ENCODE results near the gene AMN. TPM values are rescaled to one million over a fixed set of nuclear protein-coding genes. Genes with fewer than 3 reads are reported as not detected.

Gene AMN
- total RNA-seq, 2 experiments from 2014 or later, result 2.6 to 2.8 TPM

- H3K27ac ChIP-seq (ENCODE audit: low read depth in 1 of 2, low read length in 2 of 2), result peak overlapping the region; percentile 29 to 38
- Mint-ChIP-seq H3K9me3 (no peaks in the 10 kb centered on the region), H3K36me3 (ENCODE audit: low read depth) (peaks cover 64% of the 10 kb centered on the region), H3K27me3 (no peaks in the 10 kb centered on the region), H3K4me3 (peak overlapping the region; percentile 18), H3K4me1 (ENCODE audit: low read depth) (peaks cover 11% of the 10 kb centered on the region), H3K27ac (peak overlapping the region; percentile 82)
- POLR2A ChIA-PET, result interaction anchor here (1.7 kb wide), 1 partner anchor 48 kb away, joined by 8 read pairs; no protein-coding TSS in a partner anchor
- peak in 6 of 14 experiments; percentile 16 to 37 (median 26) for DNase-seq
- CTCF ChIA-PET, result no interaction called here
- intact Hi-C loops (cut with DNase I, micrococcal nuclease), result loop anchor here in 1 of 2 experiments (1.0 kb wide), 2 partner anchors 45 to 126 kb away; no protein-coding TSS in a partner anchor
- no peaks in the 10 kb centered on the region for H3K9me3 ChIP-seq (ENCODE audit: control insufficient read depth in 1 of 2, insufficient read depth in 1 of 2, low read length in 2 of 2)
- no peak overlapping the region for H3K4me3 ChIP-seq (ENCODE audit: low read length)
- TF ChIP-seq CTCF (IDR thresholded peaks at IDR 0.05), result no peak
- H3K27me3 ChIP-seq (ENCODE audit: control insufficient read depth in 1 of 2, insufficient read depth in 2 of 2, low read length in 2 of 2), result no peaks in the 10 kb centered on the region
- ATAC-seq (ENCODE audit: poor library complexity), result peak; percentile 91
- H3K36me3 ChIP-seq (ENCODE audit: insufficient read depth, low read length), result peaks cover 74% of the 10 kb centered on the region
- H3K4me1 ChIP-seq (ENCODE audit: insufficient read depth, low read length), result peaks cover 9% of the 10 kb centered on the region
Observed at GRCh38 chr14:102900631-102901571, 21.6 kb upstream of the AMN start.

- H3K27ac ChIP-seq (ENCODE audit: low read depth in 1 of 2, low read length in 2 of 2), result peak overlapping the region in 1 of 2 donors; percentile 38
- ChIA-PET POLR2A (interaction anchor here (1.7 kb wide), 1 partner anchor 48 kb away, joined by 8 read pairs; no protein-coding TSS in a partner anchor), CTCF (no interaction called here)
- no peaks in the 10 kb centered on the region for H3K27me3 ChIP-seq (ENCODE audit: control insufficient read depth in 1 of 2, insufficient read depth in 2 of 2, low read length in 2 of 2)
- ATAC-seq (ENCODE audit: poor library complexity) (peak; percentile 18), DNase-seq (peak in 1 of 14 experiments; percentile 9)
- intact Hi-C loops (cut with DNase I, micrococcal nuclease), result loop anchor here in 1 of 2 experiments (1.0 kb wide), 2 partner anchors 45 to 126 kb away; no protein-coding TSS in a partner anchor
- no peaks in the 10 kb centered on the region for H3K9me3 Mint-ChIP-seq
- no peak overlapping the region for H3K4me3 ChIP-seq (ENCODE audit: low read length)
- peaks cover 9% of the 10 kb centered on the region for H3K4me1 ChIP-seq (ENCODE audit: insufficient read depth, low read length)
- peak overlapping the region; percentile 18 for H3K4me3 Mint-ChIP-seq
- TF ChIP-seq CTCF (IDR thresholded peaks at IDR 0.05), result no peak
- peaks cover 64% of the 10 kb centered on the region for H3K36me3 Mint-ChIP-seq (ENCODE audit: low read depth)
- peaks cover 11% of the 10 kb centered on the region for H3K4me1 Mint-ChIP-seq (ENCODE audit: low read depth)
- peaks cover 77% of the 10 kb centered on the region for H3K36me3 ChIP-seq (ENCODE audit: insufficient read depth, low read length)
- H3K27ac Mint-ChIP-seq, result peak overlapping the region; percentile 82
- H3K27me3 Mint-ChIP-seq, result no peaks in the 10 kb centered on the region
- H3K9me3 ChIP-seq (ENCODE audit: control insufficient read depth in 1 of 2, insufficient read depth in 1 of 2, low read length in 2 of 2), result no peaks in the 10 kb centered on the region
Observed at GRCh38 chr14:102901633-102902032, 20.8 kb upstream of the AMN start.

GRCh38 chr14:102902086-102902485 is 20.4 kb upstream of the AMN start:
- no peak overlapping the region for H3K4me3 ChIP-seq (ENCODE audit: low read length)
- ATAC-seq (ENCODE audit: poor library complexity), result no peak

More at GRCh38 chr14:102902086-102902485, 20.4 kb upstream of the AMN start:
- Histone ChIP-seq H3K27ac (ENCODE audit: low read depth in 1 of 2, low read length in 2 of 2) (peak overlapping the region in 1 of 2 donors; percentile 38), H3K9me3 (ENCODE audit: control insufficient read depth in 1 of 2, insufficient read depth in 1 of 2, low read length in 2 of 2) (no peaks in the 10 kb centered on the region), H3K27me3 (ENCODE audit: control insufficient read depth in 1 of 2, insufficient read depth in 2 of 2, low read length in 2 of 2) (no peaks in the 10 kb centered on the region), H3K36me3 (ENCODE audit: insufficient read depth, low read length) (peaks cover 81% of the 10 kb centered on the region), H3K4me1 (ENCODE audit: insufficient read depth, low read length) (peaks cover 9% of the 10 kb centered on the region)
- ChIA-PET POLR2A (interaction anchor here (1.7 kb wide), 1 partner anchor 47 kb away, joined by 8 read pairs; no protein-coding TSS in a partner anchor), CTCF (no interaction called here)
- intact Hi-C loops (cut with DNase I, micrococcal nuclease), result no loop called here
- DNase-seq, result no peak
- H3K4me3 Mint-ChIP-seq, result no peak overlapping the region
- TF ChIP-seq CTCF (IDR thresholded peaks at IDR 0.05), result no peak
- H3K4me1 Mint-ChIP-seq (ENCODE audit: low read depth), result peaks cover 11% of the 10 kb centered on the region
- H3K9me3 Mint-ChIP-seq, result no peaks in the 10 kb centered on the region
- H3K36me3 Mint-ChIP-seq (ENCODE audit: low read depth), result peaks cover 65% of the 10 kb centered on the region
- H3K27ac Mint-ChIP-seq, result peak overlapping the region; percentile 82
- H3K27me3 Mint-ChIP-seq, result no peaks in the 10 kb centered on the region

Data from CD4-positive, alpha-beta T cell (primary cell).